ENCODE measurements around the gene NEK10. TPM values are rescaled to one million over a fixed set of nuclear protein-coding genes. Genes with fewer than 3 reads are reported as not detected.
A peak's percentile ranks its signal among the peaks of the same experiment; 100 is the strongest.

Gene NEK10
- total RNA-seq, 4 donors from 2014 or later: 4.0 to 6.0 (median 5.4) TPM

- no peaks in the 10 kb centered on the region for H3K27me3 ChIP-seq
- TF ChIP-seq POLR2A (IDR thresholded peaks at IDR 0.05): no peak
- TF ChIP-seq CTCF (IDR thresholded peaks at IDR 0.05): no peak
- H3K4me3 ChIP-seq: no peak overlapping the region
- no peaks in the 10 kb centered on the region for H3K9me3 ChIP-seq
- H3K4me1 ChIP-seq: no peaks in the 10 kb centered on the region
- peak overlapping the region in 1 of 4 donors; percentile 27 for H3K27ac ChIP-seq
- H3K36me3 ChIP-seq: no peaks in the 10 kb centered on the region
- no peak for DNase-seq
These were observed 49.9 kb downstream of the NEK10 start for GRCh38 chr3:27319304-27319703.

GRCh38 chr3:27317096-27317495 lies 52.1 kb downstream of the NEK10 start:
- TF ChIP-seq POLR2A (IDR thresholded peaks at IDR 0.05) (no peak), CTCF (IDR thresholded peaks at IDR 0.05) (no peak)
- Histone ChIP-seq H3K36me3 (no peaks in the 10 kb centered on the region), H3K27me3 (no peaks in the 10 kb centered on the region), H3K9me3 (no peaks in the 10 kb centered on the region), H3K27ac (no peak overlapping the region), H3K4me1 (no peaks in the 10 kb centered on the region), H3K4me3 (no peak overlapping the region)
- DNase-seq: no peak

GRCh38 chr3:27315003-27315402 lies 54.2 kb downstream of the NEK10 start:
- Histone ChIP-seq H3K27ac (no peak overlapping the region), H3K9me3 (no peaks in the 10 kb centered on the region), H3K4me1 (no peaks in the 10 kb centered on the region)

GRCh38 chr3:27312044-27312668 lies 57.0 kb downstream of the NEK10 start:
- H3K27me3 ChIP-seq: no peaks in the 10 kb centered on the region
- no peaks in the 10 kb centered on the region for H3K36me3 ChIP-seq
- no peak overlapping the region for H3K4me3 ChIP-seq
- no peaks in the 10 kb centered on the region for H3K4me1 ChIP-seq
- no peak for DNase-seq
- TF ChIP-seq CTCF (IDR thresholded peaks at IDR 0.05): peak; percentile 72 to 88 (median 84)
- TF ChIP-seq POLR2A (IDR thresholded peaks at IDR 0.05): no peak
- H3K9me3 ChIP-seq: no peaks in the 10 kb centered on the region
- H3K27ac ChIP-seq: no peak overlapping the region

More at GRCh38 chr3:27315003-27315402, 54.2 kb downstream of the NEK10 start:
- Histone ChIP-seq H3K36me3 (no peaks in the 10 kb centered on the region), H3K4me3 (no peak overlapping the region), H3K27me3 (no peaks in the 10 kb centered on the region)
- no peak for DNase-seq
- no peak for TF ChIP-seq POLR2A (IDR thresholded peaks at IDR 0.05)
- TF ChIP-seq CTCF (IDR thresholded peaks at IDR 0.05): no peak

GRCh38 chr3:27311400-27311799 lies 57.8 kb downstream of the NEK10 start:
- no peaks in the 10 kb centered on the region for H3K4me1 ChIP-seq
- TF ChIP-seq CTCF (IDR thresholded peaks at IDR 0.05) (no peak), POLR2A (IDR thresholded peaks at IDR 0.05) (no peak)
- no peaks in the 10 kb centered on the region for H3K27me3 ChIP-seq
- H3K9me3 ChIP-seq: no peaks in the 10 kb centered on the region
- H3K27ac ChIP-seq: no peak overlapping the region
- no peaks in the 10 kb centered on the region for H3K36me3 ChIP-seq
- no peak overlapping the region for H3K4me3 ChIP-seq
- DNase-seq: no peak

GRCh38 chr3:27310688-27311087 lies 58.5 kb downstream of the NEK10 start:
- Histone ChIP-seq H3K4me3 (no peak overlapping the region), H3K4me1 (no peaks in the 10 kb centered on the region), H3K27me3 (no peaks in the 10 kb centered on the region), H3K9me3 (no peaks in the 10 kb centered on the region), H3K27ac (no peak overlapping the region), H3K36me3 (no peaks in the 10 kb centered on the region)
- TF ChIP-seq CTCF (IDR thresholded peaks at IDR 0.05) (no peak), POLR2A (IDR thresholded peaks at IDR 0.05) (no peak)
- no peak for DNase-seq
